ENCODE measurements around the gene FAM222A.

FAM222A gene

DNA sequence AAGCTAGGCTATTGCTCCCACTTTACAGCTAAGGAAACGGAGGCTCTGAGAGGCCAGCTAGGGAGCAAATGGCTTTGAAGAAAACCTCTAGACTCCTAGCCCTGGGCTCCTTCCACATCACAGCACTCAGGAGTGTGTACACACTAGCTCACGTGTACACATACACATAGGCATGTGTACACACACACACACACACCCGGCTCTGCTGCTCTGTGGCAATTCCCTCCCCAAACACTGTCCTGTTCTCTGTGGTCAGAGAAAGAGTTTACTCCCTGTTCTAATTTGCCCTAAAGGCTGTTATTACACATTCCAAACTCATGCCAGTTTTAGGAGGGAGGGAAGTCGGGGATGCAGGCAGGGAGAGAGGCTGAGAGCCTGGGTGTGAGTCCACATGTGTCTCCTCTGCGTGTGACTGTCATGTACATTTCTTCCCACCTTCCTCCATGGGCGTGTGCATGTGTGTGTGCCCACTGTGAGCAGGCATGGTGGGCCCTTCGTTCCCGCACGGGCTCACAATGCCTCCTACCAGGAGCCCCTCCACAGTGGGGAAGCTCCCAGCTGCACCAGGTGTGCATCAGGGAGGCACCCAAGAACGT lies 105.4 kb downstream of the FAM222A start:
- Histone ChIP-seq H3K4me1 (ENCODE audit: control insufficient read depth, low read length) (no peaks in the 10 kb centered on the region), H3K36me3 (ENCODE audit: control insufficient read depth, low read length) (no peaks in the 10 kb centered on the region), H3K9me3 (ENCODE audit: control insufficient read depth, insufficient read depth, low read length) (no peaks in the 10 kb centered on the region), H3K27me3 (ENCODE audit: control insufficient read depth, low read length) (no peaks in the 10 kb centered on the region; the same call in 1 of the 2 replicates), H3K79me2 (ENCODE audit: control insufficient read depth, low read length) (no peaks in the 10 kb centered on the region), H3K9me2 (replicated peaks; ENCODE audit: control insufficient read depth, low read length) (no peaks in the 10 kb centered on the region), H3K4me2 (ENCODE audit: low read length) (no peak overlapping the region), H3K4me3 (ENCODE audit: low read length) (no peak overlapping the region), H3K27ac (ENCODE audit: low read depth, low read length) (no peak overlapping the region), H4K20me1 (ENCODE audit: control insufficient read depth, insufficient read depth, low read depth, low read length) (no peaks in the 10 kb centered on the region), H3F3A (ENCODE audit: control insufficient read depth, insufficient read depth) (no peaks in the 10 kb centered on the region)
- TF ChIP-seq, protein P1, sequence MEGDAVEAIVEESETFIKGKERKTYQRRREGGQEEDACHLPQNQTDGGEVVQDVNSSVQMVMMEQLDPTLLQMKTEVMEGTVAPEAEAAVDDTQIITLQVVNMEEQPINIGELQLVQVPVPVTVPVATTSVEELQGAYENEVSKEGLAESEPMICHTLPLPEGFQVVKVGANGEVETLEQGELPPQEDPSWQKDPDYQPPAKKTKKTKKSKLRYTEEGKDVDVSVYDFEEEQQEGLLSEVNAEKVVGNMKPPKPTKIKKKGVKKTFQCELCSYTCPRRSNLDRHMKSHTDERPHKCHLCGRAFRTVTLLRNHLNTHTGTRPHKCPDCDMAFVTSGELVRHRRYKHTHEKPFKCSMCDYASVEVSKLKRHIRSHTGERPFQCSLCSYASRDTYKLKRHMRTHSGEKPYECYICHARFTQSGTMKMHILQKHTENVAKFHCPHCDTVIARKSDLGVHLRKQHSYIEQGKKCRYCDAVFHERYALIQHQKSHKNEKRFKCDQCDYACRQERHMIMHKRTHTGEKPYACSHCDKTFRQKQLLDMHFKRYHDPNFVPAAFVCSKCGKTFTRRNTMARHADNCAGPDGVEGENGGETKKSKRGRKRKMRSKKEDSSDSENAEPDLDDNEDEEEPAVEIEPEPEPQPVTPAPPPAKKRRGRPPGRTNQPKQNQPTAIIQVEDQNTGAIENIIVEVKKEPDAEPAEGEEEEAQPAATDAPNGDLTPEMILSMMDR (IDR thresholded peaks at IDR 0.05; ENCODE audit: low read depth, low read length, poor library complexity, severe bottlenecking), result no peak
- TF ChIP-seq EZH2phosphoT487 (IDR thresholded peaks at IDR 0.05; ENCODE audit: borderline replicate concordance, low read length), result no peak
